Kidney epithelial cell (primary cell): ENCODE measurements around the gene CTNNBIP1. TPM values are rescaled to one million over a fixed set of nuclear protein-coding genes. Genes with fewer than 3 reads are reported as not detected.

Experiments
- DNase-seq: peaks from one replicate; pipeline ENCODE4 v3.0.0-alpha.2; 2010; ENCODE audit warnings: low read depth
- H3K27me3 ChIP-seq: 2 replicates; pipeline ENCODE4 v1.6.0; 2011; ENCODE audit warnings: low read length; ENCODE audit not compliant: control insufficient read depth, insufficient read depth
- H3K36me3 ChIP-seq: 2 replicates; pipeline ENCODE4 v1.5.1; 2011; ENCODE audit warnings: low read length; ENCODE audit not compliant: control insufficient read depth, insufficient read depth
- H3K4me3 ChIP-seq: 2 replicates; pipeline ENCODE4 v1.5.1; 2011; ENCODE audit warnings: low read depth, mild to moderate bottlenecking, control low read depth, low read length
- CTCF ChIP-seq: IDR thresholded peaks from 2 replicates; pipeline ENCODE4 v1.5.1; 2011; ENCODE audit warnings: mild to moderate bottlenecking, moderate library complexity, low read length, control low read depth, inconsistent platforms; ENCODE audit not compliant: insufficient read depth, poor library complexity, severe bottlenecking
- total RNA-seq: library from RNA; depleted of rRNA; stranded (reverse); fragments of >200 nt; gene quantifications from 2 replicates; pipeline ENCODE4 v1.2.3, GENCODE V29; 2015

Gene CTNNBIP1
- total RNA-seq, 1 donor from 2014 or later = 27.4 TPM

- no peak for DNase-seq
- no peak for TF ChIP-seq CTCF
- H3K4me3 ChIP-seq = no peak overlapping the region
- H3K36me3 ChIP-seq = peaks cover 4% of the 10 kb centered on the region
- H3K27me3 ChIP-seq = no peaks in the 10 kb centered on the region
Measured at GRCh38 chr1:9861360-9861759, 48.7 kb downstream of the CTNNBIP1 start.

GRCh38 chr1:9860887-9861286 is 49.2 kb downstream of the CTNNBIP1 start:
- no peak for TF ChIP-seq CTCF
- Histone ChIP-seq H3K36me3 (peaks cover 2% of the 10 kb centered on the region), H3K4me3 (no peak overlapping the region), H3K27me3 (no peaks in the 10 kb centered on the region)
- no peak for DNase-seq

GRCh38 chr1:9859281-9860014 is 50.6 kb downstream of the CTNNBIP1 start:
- TF ChIP-seq CTCF = no peak
- peaks cover 2% of the 10 kb centered on the region for H3K36me3 ChIP-seq
- H3K4me3 ChIP-seq = no peak overlapping the region
- no peak for DNase-seq
- H3K27me3 ChIP-seq = no peaks in the 10 kb centered on the region

GRCh38 chr1:9858293-9859035 is 51.6 kb downstream of the CTNNBIP1 start:
- H3K4me3 ChIP-seq = no peak overlapping the region
- DNase-seq = no peak
- H3K36me3 ChIP-seq = peaks cover 1% of the 10 kb centered on the region
- no peak for TF ChIP-seq CTCF
- no peaks in the 10 kb centered on the region for H3K27me3 ChIP-seq

- H3K27me3 ChIP-seq = no peaks in the 10 kb centered on the region
- TF ChIP-seq CTCF = no peak
- peaks cover 1% of the 10 kb centered on the region for H3K36me3 ChIP-seq
- no peak for DNase-seq
- H3K4me3 ChIP-seq = no peak overlapping the region
Measured at GRCh38 chr1:9855186-9855585, 54.9 kb downstream of the CTNNBIP1 start.
